Purkinje cell (primary cell): ENCODE data around the gene FAM13B. TPM values are rescaled to one million over a fixed set of nuclear protein-coding genes. Genes with fewer than 3 reads are reported as not detected.

Experiments used
- polyA plus RNA-seq: library from polyadenylated mRNA; unstranded; fragments of >200 nt; fragmentation: Nextera tagmentation; gene quantifications from 2 replicates; pipeline ENCODE4 v1.2.1, GENCODE V29; 2014

Gene FAM13B
- 17.9 and 23.1 TPM in 2 replicates for polyA plus RNA-seq

GRCh38 chr5:138032572-138033385 lies at the start of gene FAM13B:
Gene FAM13B, minus strand, starts transcription at chr5:138033079. Its CDS starts 13,968 bp downstream, at chr5:138019111.

GRCh38 chr5:137888863-137889759 lies 143.8 kb downstream of the FAM13B start, which contains the start of gene PKD2L2:
Gene PKD2L2, plus strand, starts transcription at chr5:137889457. Its CDS starts 35 bp downstream, at chr5:137889492.

Other genes starting within 250 kb of the FAM13B start
- gene MYOT, start 165.2 kb downstream of the FAM13B start, polyA plus RNA-seq = 1.7 and 7.7 TPM in 2 replicates
- 1.3 TPM in 1 of 2 replicates, not detected in the other for gene PKD2L2, start 143.6 kb downstream of the FAM13B start, polyA plus RNA-seq
- gene WNT8A, start 51.0 kb upstream of the FAM13B start, polyA plus RNA-seq = not detected in 2 replicates
- 113 and 125 TPM in 2 replicates for gene NME5, start 106.3 kb upstream of the FAM13B start, polyA plus RNA-seq
- 95.1 and 95.2 TPM in 2 replicates for gene BRD8, start 145.6 kb upstream of the FAM13B start, polyA plus RNA-seq
- gene KIF20A, start 146.0 kb upstream of the FAM13B start, polyA plus RNA-seq = 0.17 TPM in 1 of 2 replicates, not detected in the other
- 110 and 113 TPM in 2 replicates for gene CDC23, start 180.2 kb upstream of the FAM13B start, polyA plus RNA-seq
- 2.5 and 6.5 TPM in 2 replicates for gene GFRA3, start 241.5 kb upstream of the FAM13B start, polyA plus RNA-seq